Gastroesophageal sphincter (tissue), 3 donors: Measurements from ENCODE around the gene ENAM.

Experiments used
- EP300 ChIP-seq: sonication (generic); formaldehyde crosslinking; IDR thresholded peaks from one replicate; pipeline ENCODE4 v1.6.1; 2017; ENCODE audit warnings: antibody characterized with exemption, mild to moderate bottlenecking
- POLR2A ChIP-seq, 2 donors: fragments of 450-650 bp; IDR thresholded peaks; one replicate each; pipeline ENCODE4 v1.6.1; 2017; ENCODE audit warnings: antibody characterized with exemption in 2 of 2, mild to moderate bottlenecking in 2 of 2, moderate library complexity in 1 of 2
- TF ChIP-seq, protein P1 (sequence below), 4 experiments: fragments of 200-600 bp in 2 of 4; fragments of 450-650 bp in 2 of 4; sonication (generic) in 1 of 4; IDR thresholded peaks; one replicate each; pipeline ENCODE4 v1.5.1; 2017 to 2019; ENCODE audit warnings: antibody characterized with exemption in 4 of 4, mild to moderate bottlenecking in 2 of 4, moderate library complexity in 2 of 4

DNA sequence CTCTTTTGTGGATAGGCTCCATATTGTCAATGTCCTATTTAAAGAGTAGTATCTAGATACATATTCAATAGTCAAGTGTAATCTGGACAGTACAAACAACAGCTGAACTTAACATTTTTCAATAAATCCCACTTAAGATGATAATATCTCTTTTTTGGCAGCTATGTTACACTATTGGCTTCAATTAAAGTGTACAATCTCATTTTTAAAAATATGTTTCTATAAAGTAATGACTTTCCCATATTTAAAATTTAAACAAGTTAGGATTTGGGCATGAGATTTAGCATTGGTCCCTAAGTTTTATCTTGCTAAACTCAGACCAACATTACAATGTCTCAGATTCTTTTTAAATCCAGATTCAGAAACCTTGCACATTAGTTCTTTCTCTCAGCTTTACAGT, 45.6 kb downstream of the ENAM start:
- TF ChIP-seq POLR2A (IDR thresholded peaks at IDR 0.05) (no peak), EP300 (no peak)
- TF ChIP-seq, protein P1, sequence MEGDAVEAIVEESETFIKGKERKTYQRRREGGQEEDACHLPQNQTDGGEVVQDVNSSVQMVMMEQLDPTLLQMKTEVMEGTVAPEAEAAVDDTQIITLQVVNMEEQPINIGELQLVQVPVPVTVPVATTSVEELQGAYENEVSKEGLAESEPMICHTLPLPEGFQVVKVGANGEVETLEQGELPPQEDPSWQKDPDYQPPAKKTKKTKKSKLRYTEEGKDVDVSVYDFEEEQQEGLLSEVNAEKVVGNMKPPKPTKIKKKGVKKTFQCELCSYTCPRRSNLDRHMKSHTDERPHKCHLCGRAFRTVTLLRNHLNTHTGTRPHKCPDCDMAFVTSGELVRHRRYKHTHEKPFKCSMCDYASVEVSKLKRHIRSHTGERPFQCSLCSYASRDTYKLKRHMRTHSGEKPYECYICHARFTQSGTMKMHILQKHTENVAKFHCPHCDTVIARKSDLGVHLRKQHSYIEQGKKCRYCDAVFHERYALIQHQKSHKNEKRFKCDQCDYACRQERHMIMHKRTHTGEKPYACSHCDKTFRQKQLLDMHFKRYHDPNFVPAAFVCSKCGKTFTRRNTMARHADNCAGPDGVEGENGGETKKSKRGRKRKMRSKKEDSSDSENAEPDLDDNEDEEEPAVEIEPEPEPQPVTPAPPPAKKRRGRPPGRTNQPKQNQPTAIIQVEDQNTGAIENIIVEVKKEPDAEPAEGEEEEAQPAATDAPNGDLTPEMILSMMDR (IDR thresholded peaks at IDR 0.05), result no peak
